HepG2 (cell line): ENCODE measurements around the gene LIF. TPM values are rescaled to one million over a fixed set of nuclear protein-coding genes. Genes with fewer than 3 reads are reported as not detected.

Source experiments
- ATAC-seq: fragments of 200-7000 bp; cut with Tn5 transposase; 3 replicates; pipeline ENCODE4 v1.9.1; 2020; ENCODE audit warnings: mild to moderate bottlenecking, moderate library complexity
- BruUV-seq: library from RNA; stranded (reverse); fragments of 400-500 nt; replicated peaks from 2 replicates; lab custom pipeline; 2021; lab: Mats Ljungman, UMichigan
- CTCF ChIA-PET: fragments of 300-600 bp; formaldehyde crosslinking; extraction: SDS; loops from one replicate; lab custom pipeline; 2021; ENCODE audit warnings: low total read pairs, inconsistent platforms, low intra/inter-chr PET ratio; lab: Yijun Ruan, JAX
- POLR2A ChIA-PET: fragments of 350-600 bp; sonication (Branson Sonifier 250); formaldehyde crosslinking; loops from one replicate; lab custom pipeline; 2020; ENCODE audit warnings: antibody characterized with exemption, inconsistent platforms; lab: Yijun Ruan, JAX
- DNase-seq: peaks from one replicate; pipeline ENCODE4 v3.0.0-alpha.2; 2015; ENCODE audit warnings: low spot score
- FAIRE-seq: peaks from 3 replicates; lab custom pipeline; 2011; peaks lifted over from hg19 to GRCh38; lab: Jason Lieb, UNC
- H2AFZ ChIP-seq: one replicate; pipeline ENCODE4 v1.6.1; 2011; ENCODE audit warnings: low read length, inconsistent platforms
- H3K27ac ChIP-seq: fragments of 300-600 bp; 3 replicates; pipeline ENCODE4 v1.8.0; 2011; ENCODE audit warnings: mixed run types, mild to moderate bottlenecking, mixed read lengths, low read length, inconsistent platforms; ENCODE audit not compliant: insufficient read depth; ENCODE audit errors: extremely low read length
- H3K27me3 ChIP-seq, 2 experiments: fragments of 200-600 bp in 1 of 2; 2 replicates in 1 of 2; 3 replicates in 1 of 2; pipeline versions ENCODE4 v1.6.0 to v1.8.0; 2011; ENCODE audit warnings: low read length in 2 of 2, mild to moderate bottlenecking in 2 of 2, moderate library complexity in 2 of 2, inconsistent platforms in 1 of 2; ENCODE audit not compliant: insufficient read depth in 2 of 2, control insufficient read depth in 1 of 2
- H3K36me3 ChIP-seq, 2 experiments: fragments of 200-600 bp in 1 of 2; replicated peaks in 1 of 2; 2 replicates in 1 of 2; 3 replicates in 1 of 2; pipeline versions ENCODE4 v1.5.1 to v1.8.0; 2011; ENCODE audit warnings: low read length in 2 of 2, inconsistent platforms in 1 of 2; ENCODE audit not compliant: insufficient read depth in 2 of 2, control insufficient read depth in 1 of 2
- H3K4me1 ChIP-seq: 2 replicates; pipeline ENCODE4 v1.5.1; 2012; ENCODE audit warnings: low read length, inconsistent platforms; ENCODE audit not compliant: insufficient read depth
- H3K4me2 ChIP-seq: 2 replicates; pipeline ENCODE4 v1.6.0; 2011; ENCODE audit warnings: low read depth, low read length, inconsistent platforms
- H3K4me3 ChIP-seq, 3 experiments: fragments of 200-600 bp in 1 of 3; sonication (generic), shearing (Covaris generic) in 1 of 3; replicated peaks in 1 of 3; 2 replicates each; pipeline ENCODE4 v1.5.1; 2011 to 2016; ENCODE audit warnings: low read length in 3 of 3, inconsistent platforms in 2 of 3, low read depth in 2 of 3, mild to moderate bottlenecking in 2 of 3, control low read depth in 1 of 3, mixed read lengths in 1 of 3; ENCODE audit not compliant: insufficient read depth in 1 of 3
- H3K79me2 ChIP-seq: one replicate; pipeline ENCODE4 v1.6.1; 2011; ENCODE audit warnings: low read length, inconsistent platforms; ENCODE audit not compliant: insufficient read depth
- H3K9ac ChIP-seq: 2 replicates; pipeline ENCODE4 v1.6.0; 2011; ENCODE audit warnings: mild to moderate bottlenecking, low read depth, low read length, inconsistent platforms; ENCODE audit not compliant: insufficient read depth
- H3K9me3 ChIP-seq: 2 replicates; pipeline ENCODE4 v1.5.1; 2012; ENCODE audit warnings: mild to moderate bottlenecking, low read length
- H4K20me1 ChIP-seq: 2 replicates; pipeline ENCODE4 v1.6.0; 2011; ENCODE audit warnings: inconsistent platforms, mild to moderate bottlenecking, low read length, moderate library complexity; ENCODE audit not compliant: insufficient read depth
- BCL3 ChIP-seq: sonication (generic); formaldehyde crosslinking; IDR thresholded peaks from 2 replicates; pipeline ENCODE4 v1.5.1; 2020; ENCODE audit warnings: mild to moderate bottlenecking, missing genetic modification reagents, moderate library complexity
- DPF2 ChIP-seq: sonication (generic); formaldehyde crosslinking; IDR thresholded peaks from 2 replicates; pipeline ENCODE4 v1.4.0; 2020; ENCODE audit warnings: mild to moderate bottlenecking, low read depth, missing genetic modification reagents, borderline replicate concordance
- GTF3A ChIP-seq: sonication (generic); formaldehyde crosslinking; conservative IDR thresholded peaks from 2 replicates; pipeline ENCODE4 v1.4.0; 2020; ENCODE audit warnings: mild to moderate bottlenecking, missing genetic modification reagents
- IKZF5 ChIP-seq: IDR thresholded peaks from 2 replicates; pipeline ENCODE4 v1.6.1; 2018; ENCODE audit warnings: missing genetic modification reagents, mild to moderate bottlenecking, missing compliant biosample characterization
- MAFK ChIP-seq, 2 experiments: IDR thresholded peaks in 1 of 2; conservative IDR thresholded peaks in 1 of 2; 2 replicates each; pipeline ENCODE4 v1.6.1; 2011; ENCODE audit warnings: improper control_type of control experiment in 2 of 2, low read length in 2 of 2
- MLX ChIP-seq: IDR thresholded peaks from 2 replicates; pipeline ENCODE4 v1.6.1; 2016
- RBM22 ChIP-seq: fragments of 200-400 bp; formaldehyde crosslinking; optimal IDR thresholded peaks from 2 replicates; pipeline ENCODE3; 2017; ENCODE audit warnings: mild to moderate bottlenecking, low read length, moderate library complexity
- ZBTB2 ChIP-seq: sonication (generic); formaldehyde crosslinking; IDR thresholded peaks from 2 replicates; pipeline ENCODE4 v1.8.0; 2022; ENCODE audit warnings: low read depth, missing genetic modification reagents
- ZBTB4 ChIP-seq: sonication (generic); formaldehyde crosslinking; IDR thresholded peaks from 2 replicates; pipeline ENCODE4 v1.4.0; 2020; ENCODE audit warnings: missing genetic modification reagents, mild to moderate bottlenecking, borderline replicate concordance
- ZNF572 ChIP-seq: sonication (generic); formaldehyde crosslinking; IDR thresholded peaks from 2 replicates; pipeline ENCODE4 v1.5.1; 2020; ENCODE audit warnings: mild to moderate bottlenecking, missing genetic modification reagents
- WGBS: methylation state at CpG from one replicate; pipeline ENCODE4 v1.1.6; 2017; ENCODE audit warnings: low lambda C conversion rate; 5-methylcytosine and 5-hydroxymethylcytosine counted together
- in situ Hi-C: cut with HindIII; loops from 2 replicates; pipeline ENCODE4 v1.10.0; 2017; ENCODE audit warnings: low pct_unique_long_range_greater_than_20kb; ENCODE audit not compliant: extremely low pct_ligation_motif_present
- intact Hi-C: fragments of 100-400 bp; cut with micrococcal nuclease; formaldehyde crosslinking; loops from one replicate; pipeline ENCODE4 v1.10.0; 2022; ENCODE audit not compliant: unreplicated experiment
- polyA plus RNA-seq, 8 experiments: library from polyadenylated mRNA; depleted of rRNA in 3 of 8; stranded (reverse) in 7 of 8; unstranded in 1 of 8; fragments of >200 nt; fragmentation: Illumina TruSeq in 4 of 8; extraction: Trizol in 4 of 8; gene quantifications; 2 replicates each; pipeline versions ENCODE4 v1.2.1 to v1.2.3, GENCODE V29; 2011 to 2016; ENCODE audit warnings: low read depth in 4 of 8, missing spikeins in 1 of 8, mixed read lengths in 1 of 8; ENCODE audit not compliant: insufficient read depth in 1 of 8
- total RNA-seq, 5 experiments: library from RNA; depleted of rRNA; stranded (reverse); fragments of >200 nt; fragmentation: Illumina TruSeq; extraction: Trizol; gene quantifications; 2 replicates each; pipeline ENCODE4 v1.2.3, GENCODE V29; 2016; ENCODE audit warnings: low read depth in 1 of 5

The LIF gene
- total and polyA plus RNA-seq, 2 of the 13 experiments (the other 11 are each of a cell fraction or from before 2014, with no cell fraction given) = 3.6 to 8.5 TPM

- no peak overlapping the region for H3K9ac ChIP-seq
- no peak overlapping the region for H3K27ac ChIP-seq
- no peak for DNase-seq
- H3K9me3 ChIP-seq = no peaks in the 10 kb centered on the region
- H3K4me3 ChIP-seq = no peak overlapping the region
- intact Hi-C loops = no loop called here
- H3K36me3 ChIP-seq = peaks cover 6 to 15% of the 10 kb centered on the region in 2 experiments; a peak in 3 of 5 replicates
- no peak for FAIRE-seq
- WGBS = 100% methylated on average over 2 of the region's 11 CpGs
- H4K20me1 ChIP-seq = no peaks in the 10 kb centered on the region
- H3K4me1 ChIP-seq = peaks cover 17% of the 10 kb centered on the region
- ChIA-PET CTCF (no interaction called here), POLR2A (no interaction called here)
- H3K4me2 ChIP-seq = no peak overlapping the region
- TF ChIP-seq BCL3 (CRISPR knock-in tag) (no peak), MAFK (conservative IDR thresholded peaks at IDR 0.05 in 1 of 2, IDR thresholded peaks at IDR 0.05 in 1 of 2; ENCODE audit: low read length in 2 of 2) (no peak)
- in situ Hi-C loops = no loop called here
- BruUV-seq = no TSS peak
- H2AFZ ChIP-seq = no peak overlapping the region
- no peaks in the 10 kb centered on the region for H3K27me3 ChIP-seq
- no peaks in the 10 kb centered on the region for H3K79me2 ChIP-seq
- no peak for ATAC-seq
Observed at GRCh38 chr22:30294830-30295229, 48.3 kb upstream of the LIF start.

GRCh38 chr22:30294066-30294465 is 47.5 kb upstream of the LIF start:
- CTCF ChIA-PET = no interaction called here
- intact Hi-C loops = no loop called here
- no peak overlapping the region for H3K27ac ChIP-seq
- H3K4me1 ChIP-seq = peaks cover 18% of the 10 kb centered on the region
- no peak overlapping the region for H2AFZ ChIP-seq
- no peaks in the 10 kb centered on the region for H3K9me3 ChIP-seq
- H4K20me1 ChIP-seq = no peaks in the 10 kb centered on the region
- no peaks in the 10 kb centered on the region for H3K79me2 ChIP-seq
- BruUV-seq = no TSS peak
- H3K36me3 ChIP-seq = peaks cover 6 to 12% of the 10 kb centered on the region in 2 experiments; a peak in 3 of 5 replicates
- FAIRE-seq (no peak), ATAC-seq (no peak), DNase-seq (no peak)
- H3K9ac ChIP-seq = no peak overlapping the region
- in situ Hi-C loops = no loop called here
- POLR2A ChIA-PET = no interaction called here
- H3K27me3 ChIP-seq = no peaks in the 10 kb centered on the region
- no peak overlapping the region for H3K4me2 ChIP-seq
- no peak overlapping the region for H3K4me3 ChIP-seq
- WGBS = 93% methylated on average over 5 of the region's 9 CpGs
- TF ChIP-seq GTF3A (no peak), ZBTB4 (CRISPR knock-in tag) (no peak), IKZF5 (CRISPR knock-in tag) (no peak), ZNF572 (no peak), MLX (CRISPR knock-in tag) (no peak), ZBTB2 (CRISPR knock-in tag) (no peak), DPF2 (CRISPR knock-in tag) (no peak), RBM22 (no peak)
